Inferior parietal cortex (tissue), 1 donor: ENCODE results near the gene ANXA11.
"Not testable (repeated sequence)": the region's sequence is repeated elsewhere in the genome, so short reads cannot be mapped to it uniquely, and the experiment has no call there.

Experiments
- DNase-seq: peaks from one replicate; pipeline ENCODE4 v3.0.0-alpha.2; 2016; ENCODE audit errors: extremely low spot score

Gene ANXA11

DNA sequence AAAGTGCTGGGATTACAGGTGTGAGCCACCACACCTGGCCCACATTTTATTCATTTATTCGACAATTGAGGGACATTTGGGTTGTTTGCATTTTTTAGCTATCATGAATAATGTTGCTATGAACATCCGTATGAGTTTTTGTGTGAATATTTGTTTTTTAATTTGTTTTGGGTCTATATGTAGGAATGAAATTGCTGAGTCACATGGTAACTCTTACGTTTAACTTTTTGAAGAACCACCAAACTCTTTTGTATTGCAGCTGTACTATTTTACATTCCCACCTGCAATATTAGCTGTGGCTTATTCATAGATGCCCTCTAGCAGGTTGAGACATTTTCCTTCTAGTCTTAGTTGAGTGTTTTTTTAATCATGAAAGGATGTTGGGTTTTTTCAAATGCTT is 58.4 kb downstream of the ANXA11 start:
- DNase-seq = no peak

GRCh38 chr10:80145406-80146308 is 59.7 kb downstream of the ANXA11 start:
- not testable (repeated sequence) for DNase-seq

DNA sequence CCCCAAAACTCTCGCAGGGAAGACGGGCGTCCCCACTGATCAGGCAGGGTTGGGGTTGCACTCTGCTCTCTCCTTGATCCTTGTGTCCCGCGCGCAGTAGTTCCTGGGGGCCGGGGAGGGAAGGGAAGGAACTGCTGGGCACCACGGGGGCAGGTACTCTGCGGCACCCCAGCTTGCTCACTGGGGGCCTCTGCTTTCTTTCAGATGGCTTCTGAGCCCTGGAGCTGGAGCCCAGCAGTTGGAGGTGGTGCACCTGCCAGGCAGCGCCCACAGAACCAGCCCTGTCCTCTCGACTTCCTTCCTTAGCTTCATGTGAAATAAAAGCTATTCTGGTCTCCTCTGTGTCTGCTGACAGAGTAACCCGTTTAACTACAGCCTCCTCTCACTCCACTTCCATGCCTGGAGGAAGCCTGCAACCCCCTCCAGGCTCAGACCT is 60.6 kb downstream of the ANXA11 start:
- DNase-seq = no peak

DNA sequence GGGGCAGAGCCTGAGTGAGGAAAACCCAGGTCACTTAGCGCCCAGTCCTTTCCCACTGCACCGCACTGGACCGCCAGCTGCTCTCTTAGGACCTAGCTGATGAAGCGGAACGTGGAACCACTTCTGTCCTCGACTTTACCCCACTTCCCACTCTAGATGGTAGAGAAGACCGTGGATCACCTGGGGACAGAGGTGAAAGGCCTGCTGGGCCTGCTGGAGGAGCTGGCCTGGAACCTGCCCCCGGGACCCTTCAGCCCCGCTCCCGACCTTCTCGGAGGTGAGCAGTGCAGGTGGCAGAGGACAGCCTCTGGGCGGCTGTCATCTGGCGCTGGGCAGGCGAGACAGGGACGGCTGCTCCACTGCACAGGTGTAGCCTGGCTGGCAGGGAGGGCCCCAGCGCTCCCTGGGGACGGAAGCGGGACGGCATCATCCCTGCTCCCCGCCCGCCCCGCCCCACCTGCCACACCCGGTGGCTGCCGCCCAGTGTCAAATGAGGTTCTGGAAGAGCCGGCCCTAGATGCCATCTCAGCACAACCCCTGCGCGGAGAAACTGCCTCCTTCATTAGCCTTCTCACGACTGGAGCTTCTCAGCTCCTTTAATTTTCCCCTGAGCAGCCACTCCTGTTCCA is 61.2 kb downstream of the ANXA11 start:
- no peak for DNase-seq

GRCh38 chr10:80141696-80142460 is 63.5 kb downstream of the ANXA11 start:
- DNase-seq = no peak

DNA sequence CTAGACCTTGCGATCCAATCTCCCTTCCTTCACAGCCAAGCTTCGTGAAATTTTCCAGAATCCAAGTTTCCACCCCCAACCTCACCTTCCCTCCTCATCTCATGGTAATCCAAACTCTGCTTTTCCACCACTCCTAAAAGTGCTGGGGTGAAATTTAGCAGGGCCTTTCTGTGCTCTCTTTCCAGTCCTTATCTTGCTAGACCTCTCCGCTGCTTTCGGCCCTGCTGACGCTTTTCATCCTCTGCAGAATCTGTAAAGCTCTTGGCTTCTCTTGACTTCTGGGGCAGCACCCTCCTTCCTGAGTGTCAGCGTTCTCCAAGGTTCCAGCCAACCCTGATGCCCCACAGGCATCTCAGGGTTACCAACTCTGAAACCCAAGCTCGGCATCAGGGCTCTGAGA is 65.1 kb downstream of the ANXA11 start:
- DNase-seq = no peak

GRCh38 chr10:80139265-80139664 is 66.1 kb downstream of the ANXA11 start:
- DNase-seq = no peak

GRCh38 chr10:80137920-80138319 is 67.4 kb downstream of the ANXA11 start:
- no peak for DNase-seq

GRCh38 chr10:80137031-80137862 is 68.1 kb downstream of the ANXA11 start:
- no peak for DNase-seq

- no peak for DNase-seq
Measured at GRCh38 chr10:80136134-80136571, 69.2 kb downstream of the ANXA11 start.

GRCh38 chr10:80133687-80134086 is 71.7 kb downstream of the ANXA11 start:
- not testable (repeated sequence) for DNase-seq

DNA sequence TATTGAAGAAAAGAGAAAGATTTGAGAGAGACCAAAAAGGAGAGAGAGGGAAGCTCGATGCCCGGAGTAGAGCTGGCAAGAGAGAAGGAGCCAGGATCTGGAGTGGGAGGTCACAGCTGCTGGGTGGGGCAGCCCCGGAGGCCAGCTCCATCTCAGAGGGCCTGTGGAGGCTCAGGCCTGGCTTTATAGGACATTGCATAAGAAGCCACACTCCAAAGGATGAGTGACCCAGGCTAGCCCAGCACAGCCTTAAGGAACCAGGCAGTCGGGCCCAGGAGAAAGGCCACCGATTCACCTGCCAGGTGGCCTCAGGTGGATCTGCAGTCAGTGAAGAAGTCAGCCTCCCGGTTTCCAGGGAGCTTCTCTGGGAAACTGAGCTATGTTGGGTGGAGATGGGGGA is 72.1 kb downstream of the ANXA11 start:
- no peak for DNase-seq

- DNase-seq = no peak
Measured at GRCh38 chr10:80132299-80133139, 72.8 kb downstream of the ANXA11 start, which contains the start of gene PLAC9. TSS of gene PLAC9 (plus strand) at chr10:80132730. CDS start at chr10:80132763, 33 bp downstream.

GRCh38 chr10:80131499-80131901 is 73.8 kb downstream of the ANXA11 start:
- DNase-seq = no peak

DNA sequence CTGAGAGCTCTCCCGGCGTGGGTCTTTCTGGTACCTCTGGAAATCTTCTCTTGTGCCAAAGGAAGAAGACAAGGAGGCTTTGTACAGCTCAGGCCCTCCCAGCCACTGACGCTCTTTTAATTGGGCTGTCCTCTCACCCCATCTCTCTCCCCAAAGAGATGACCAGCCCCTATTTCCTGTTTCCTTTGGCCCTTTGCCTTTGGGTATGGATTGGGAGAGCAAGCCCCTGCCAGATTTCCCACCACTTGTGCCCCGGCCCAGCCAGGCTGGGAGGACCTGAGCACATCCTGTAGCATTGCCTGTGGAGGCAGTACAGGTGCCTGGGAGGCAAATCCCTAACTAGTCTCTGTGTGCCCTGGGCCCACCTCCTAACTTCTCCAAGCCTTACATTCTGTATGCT is 78.5 kb downstream of the ANXA11 start:
- no peak for DNase-seq

DNA sequence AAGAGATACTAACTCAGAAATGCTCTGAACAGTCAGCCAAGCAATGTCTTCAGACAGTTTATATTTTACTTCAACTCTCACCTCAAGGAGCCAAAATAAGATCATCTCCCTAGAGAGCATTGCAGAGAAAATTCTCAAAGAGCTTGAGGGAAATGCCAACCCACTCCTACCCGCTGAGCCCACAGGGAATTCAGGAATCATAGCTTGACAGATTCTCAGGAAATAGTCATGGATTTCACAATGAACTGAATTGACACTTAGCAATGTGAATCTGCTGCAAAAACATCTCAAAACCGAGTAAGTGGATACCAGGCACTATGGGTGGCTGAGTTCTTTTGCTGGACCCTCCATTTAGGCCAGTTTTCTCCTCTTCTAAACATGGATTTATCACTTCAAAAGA is 82.6 kb downstream of the ANXA11 start:
- no peak for DNase-seq

DNA sequence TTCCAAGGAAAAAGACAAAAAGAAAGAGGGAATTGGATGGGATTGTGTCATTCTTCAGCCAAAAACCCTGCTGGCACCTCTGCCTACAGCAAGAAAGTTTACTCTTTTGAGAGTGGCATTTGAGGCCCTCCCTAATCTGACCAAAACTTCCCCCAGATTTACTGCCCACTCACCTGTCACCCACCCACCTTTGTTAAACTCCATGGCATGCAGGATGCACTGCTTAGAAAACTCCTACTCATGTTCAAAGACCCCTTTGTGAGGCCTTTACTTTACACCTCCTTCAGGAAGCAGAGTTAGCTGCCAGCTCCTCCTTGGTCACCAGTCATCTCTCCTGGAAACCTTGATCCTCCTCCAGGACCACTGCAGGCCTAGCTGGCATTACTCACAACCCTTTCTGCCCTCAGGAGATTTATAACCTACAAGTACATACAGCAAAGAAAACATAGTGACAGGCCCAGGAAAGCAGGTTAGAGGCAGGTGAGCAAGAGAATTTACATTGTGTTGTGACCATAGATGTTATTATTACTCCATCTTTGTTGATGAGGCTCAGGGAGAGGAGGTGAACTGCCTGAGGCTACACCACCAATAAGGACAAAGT is 83.1 kb downstream of the ANXA11 start:
- DNase-seq = no peak

GRCh38 chr10:80118669-80119068 is 86.7 kb downstream of the ANXA11 start:
- no peak for DNase-seq

GRCh38 chr10:80110986-80111385 is 94.4 kb downstream of the ANXA11 start:
- DNase-seq = no peak
